HG02885 (cell line): ENCODE measurements around the gene SRRM3.
"Not testable (repeated sequence)": the region's sequence is repeated elsewhere in the genome, so short reads cannot be mapped to it uniquely, and the experiment has no call there.

ENCODE experiments used
- ATAC-seq: cut with Tn5 transposase; IDR thresholded peaks from one replicate; pipeline ENCODE4 v1.9.1; 2021; ENCODE audit warnings: mild to moderate bottlenecking; ENCODE audit not compliant: unreplicated experiment, poor library complexity

SRRM3 gene

DNA sequence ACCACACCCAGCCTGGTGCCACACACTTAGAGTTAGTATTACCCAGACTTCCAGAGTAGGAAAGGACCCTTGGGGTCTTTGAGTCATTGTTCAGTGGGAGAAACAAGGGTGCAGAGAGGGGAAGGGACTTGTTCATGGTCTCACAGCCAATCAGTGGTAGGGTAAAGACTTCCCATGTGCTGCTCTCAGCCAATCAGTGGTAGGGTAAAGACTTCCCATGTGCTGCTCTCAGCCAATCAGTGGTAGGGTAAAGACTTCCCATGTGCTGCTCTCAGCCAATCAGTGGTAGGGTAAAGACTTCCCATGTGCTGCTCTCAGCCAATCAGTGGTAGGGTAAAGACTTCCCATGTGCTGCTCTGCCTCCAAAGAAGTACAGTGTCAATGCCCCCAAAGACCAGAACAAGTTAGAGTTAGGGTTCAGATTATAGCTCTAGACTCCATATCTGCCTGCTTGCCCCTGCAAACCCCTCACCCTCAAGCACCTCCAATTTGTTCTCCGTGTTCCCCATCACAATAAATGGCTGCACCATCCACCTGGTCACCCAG is 25.3 kb downstream of the SRRM3 start:
- not testable (repeated sequence) for ATAC-seq

DNA sequence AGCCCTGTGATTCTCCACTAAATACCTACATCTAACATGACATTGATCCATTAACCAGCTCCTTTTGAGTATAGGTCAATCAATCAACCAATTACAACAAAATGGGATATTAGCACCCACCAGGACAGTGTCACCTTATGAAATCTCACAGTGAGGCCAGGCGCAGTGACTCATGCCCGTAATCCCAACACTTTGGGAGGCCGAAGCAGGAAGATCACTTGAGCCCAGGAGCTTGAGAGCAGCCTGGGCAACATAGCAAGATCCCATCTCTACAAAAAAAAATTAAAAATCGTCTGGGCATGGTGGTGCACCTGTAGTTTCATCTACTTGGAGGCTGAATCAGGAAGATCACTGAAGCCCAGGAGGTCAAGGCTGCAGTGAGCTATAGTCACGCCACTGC is 28.5 kb downstream of the SRRM3 start:
- no peak for ATAC-seq

DNA sequence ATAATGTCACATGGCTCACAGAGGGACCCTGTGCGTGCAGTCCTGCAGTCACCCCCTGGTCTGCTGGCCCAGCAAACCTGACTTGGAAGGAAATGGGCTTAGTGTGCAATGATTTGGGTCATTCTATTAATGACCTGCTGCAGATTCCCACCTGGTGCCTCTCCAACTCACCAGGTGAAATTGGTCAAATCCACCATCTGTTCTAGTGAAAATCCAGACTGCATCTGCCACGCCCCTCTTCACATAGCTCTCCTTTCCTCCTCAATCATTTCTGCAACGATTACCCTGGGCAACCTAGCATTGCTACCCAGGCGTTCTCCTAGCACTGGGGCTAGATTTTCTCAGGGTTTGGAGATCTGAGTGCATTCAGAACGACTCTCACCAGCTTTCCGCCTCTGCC is 29.4 kb downstream of the SRRM3 start:
- ATAC-seq = no peak

DNA sequence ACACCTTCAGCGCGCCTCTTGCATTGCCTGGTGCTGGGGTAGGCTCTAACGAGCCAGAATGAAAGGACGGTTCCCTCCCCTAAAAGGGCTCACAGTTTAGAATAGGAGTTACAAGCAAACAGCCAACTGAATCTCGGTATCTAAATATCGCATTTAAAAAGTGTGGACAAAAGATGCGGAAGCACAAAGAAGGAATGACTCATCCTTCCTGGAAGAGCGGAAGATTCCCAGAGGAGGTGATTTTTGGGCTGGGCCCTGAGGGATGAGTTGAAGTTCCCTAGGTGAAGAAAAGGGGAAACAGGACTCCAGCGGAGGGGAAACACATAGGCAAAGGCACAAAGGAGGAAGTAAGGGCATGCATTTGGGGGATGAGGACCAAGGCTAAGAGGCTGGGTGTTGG is 29.9 kb downstream of the SRRM3 start:
- no peak for ATAC-seq

DNA sequence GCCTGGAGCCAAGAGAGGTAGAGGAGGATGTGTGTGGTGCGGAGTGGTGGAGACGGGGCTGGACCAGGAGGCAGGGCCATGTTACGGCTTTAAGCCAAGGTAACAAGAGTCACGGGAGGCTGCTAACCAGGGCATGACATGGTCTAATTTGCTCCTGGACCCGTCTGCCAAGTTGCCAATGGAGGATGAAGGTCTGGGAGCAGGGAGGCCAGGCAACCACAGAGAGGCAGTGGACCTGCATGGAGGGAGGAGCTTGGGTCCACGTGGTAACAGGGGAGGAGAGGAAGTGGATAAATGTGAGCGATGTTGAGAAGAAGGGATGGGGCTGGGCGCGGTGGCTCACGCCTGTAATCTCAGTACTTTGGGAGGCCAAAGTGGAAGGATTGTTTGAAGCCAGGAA is 31.0 kb downstream of the SRRM3 start:
- no peak for ATAC-seq

DNA sequence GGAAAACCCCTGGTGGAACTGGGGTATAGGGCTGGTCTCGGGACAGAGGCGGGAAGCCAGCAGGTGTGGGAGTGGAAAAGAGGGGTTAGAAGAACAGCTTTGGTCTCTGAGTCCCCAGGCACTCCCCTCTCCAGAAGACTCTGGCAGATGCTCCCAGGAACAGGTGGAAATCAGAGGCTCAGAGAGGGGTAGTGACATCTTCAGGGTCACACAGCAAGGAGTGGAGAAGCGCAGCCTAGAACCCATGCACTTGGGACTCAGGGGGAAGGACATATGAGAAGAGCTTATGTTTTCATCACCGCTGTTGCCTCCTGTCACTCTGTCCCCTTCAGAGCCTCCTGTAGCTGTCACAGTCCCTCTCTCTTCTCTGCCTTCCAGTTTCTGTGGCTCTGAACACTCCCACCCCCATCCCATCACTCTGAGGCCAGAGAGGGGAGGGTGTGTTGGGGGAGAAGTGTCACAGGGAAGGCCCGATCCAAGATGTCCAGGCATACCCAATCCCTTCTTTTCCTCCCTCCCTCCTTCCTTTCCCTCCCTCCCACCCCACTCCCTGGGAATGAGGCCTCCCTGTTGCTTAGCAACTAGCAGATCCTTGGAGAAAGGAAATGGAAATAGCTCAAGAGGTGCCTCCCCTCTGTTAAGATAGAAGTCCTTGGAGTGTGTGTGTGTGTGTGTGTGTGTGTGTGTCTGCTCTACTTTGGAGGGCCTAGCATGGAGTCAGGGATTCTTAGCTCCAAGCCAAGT is 32.0 kb downstream of the SRRM3 start:
- no peak for ATAC-seq

DNA sequence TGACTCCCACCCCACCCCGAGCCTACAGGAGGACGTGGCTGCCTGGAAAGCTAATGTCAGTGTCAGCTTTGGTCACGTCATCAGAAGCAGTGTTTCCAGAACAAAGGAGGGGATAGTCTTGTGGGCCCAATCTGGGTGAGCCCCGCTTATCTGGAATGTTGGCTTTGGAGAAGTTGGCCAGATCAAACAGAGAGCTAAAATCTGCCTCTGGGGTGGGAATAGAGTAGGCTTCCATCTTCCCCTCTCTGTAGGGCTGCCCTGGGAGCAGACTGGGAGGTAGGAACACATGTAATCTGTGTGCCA is 32.5 kb downstream of the SRRM3 start:
- ATAC-seq = no peak

DNA sequence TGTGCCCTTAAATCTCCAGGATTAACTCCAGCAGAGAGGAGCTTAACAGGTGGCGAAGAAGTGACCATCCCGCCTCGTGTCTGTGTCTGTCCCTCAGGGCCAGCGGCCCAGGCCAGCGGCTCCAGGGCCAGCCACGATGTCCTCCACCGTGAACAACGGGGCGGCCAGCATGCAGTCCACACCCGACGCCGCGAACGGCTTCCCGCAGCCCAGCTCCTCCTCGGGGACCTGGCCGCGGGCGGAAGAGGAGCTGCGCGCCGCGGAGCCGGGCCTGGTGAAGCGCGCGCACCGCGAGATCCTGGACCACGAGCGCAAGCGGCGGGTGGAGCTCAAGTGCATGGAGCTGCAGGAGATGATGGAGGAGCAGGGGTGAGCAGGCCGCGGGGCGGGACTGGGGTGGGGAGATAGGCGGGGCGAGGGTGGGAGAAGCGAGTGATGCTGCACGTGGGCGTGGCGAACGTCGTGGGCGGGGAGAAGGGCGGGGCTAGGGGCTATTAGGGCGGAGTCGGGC is 33.3 kb downstream of the SRRM3 start:
- ATAC-seq = peak; percentile 60

DNA sequence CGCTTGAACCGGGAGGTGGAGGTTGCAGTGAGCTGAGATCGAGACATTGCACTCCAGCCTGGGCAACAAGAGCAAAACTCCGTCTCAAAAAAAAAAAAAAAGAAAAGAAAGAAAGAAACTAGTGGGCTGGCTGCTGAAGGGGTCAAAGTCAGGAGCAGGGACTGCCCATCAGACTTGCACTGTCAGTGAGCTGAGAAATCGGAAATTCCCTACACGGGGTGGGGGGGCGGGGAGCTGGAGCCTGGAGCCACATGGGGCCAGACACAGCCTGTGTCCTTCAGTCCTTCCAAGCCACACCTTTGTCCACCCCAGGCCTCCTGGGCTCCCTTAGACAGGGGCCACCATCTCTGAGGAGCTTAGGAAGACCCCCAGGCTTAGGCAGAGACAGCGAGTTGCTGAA is 34.5 kb downstream of the SRRM3 start:
- ATAC-seq = no peak

DNA sequence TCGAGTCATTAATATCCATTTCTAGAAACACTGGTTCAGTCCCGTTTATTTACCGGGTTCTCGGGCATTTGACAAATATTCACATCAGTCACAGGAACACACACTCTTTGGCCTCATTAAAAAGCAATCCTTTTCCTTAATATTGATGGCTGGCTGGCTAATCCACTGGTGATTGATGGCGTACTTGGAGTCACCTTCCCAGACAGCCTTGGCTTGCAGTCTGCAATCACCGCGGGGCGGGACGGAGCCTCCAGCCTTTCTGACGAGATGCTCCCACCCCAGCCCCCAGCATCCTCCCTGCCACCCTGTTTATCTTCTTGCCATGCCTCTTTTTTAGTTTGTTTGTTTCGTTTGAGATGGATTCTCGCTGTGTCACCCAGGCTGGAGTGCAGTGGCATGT is 36.6 kb downstream of the SRRM3 start:
- ATAC-seq = no peak

DNA sequence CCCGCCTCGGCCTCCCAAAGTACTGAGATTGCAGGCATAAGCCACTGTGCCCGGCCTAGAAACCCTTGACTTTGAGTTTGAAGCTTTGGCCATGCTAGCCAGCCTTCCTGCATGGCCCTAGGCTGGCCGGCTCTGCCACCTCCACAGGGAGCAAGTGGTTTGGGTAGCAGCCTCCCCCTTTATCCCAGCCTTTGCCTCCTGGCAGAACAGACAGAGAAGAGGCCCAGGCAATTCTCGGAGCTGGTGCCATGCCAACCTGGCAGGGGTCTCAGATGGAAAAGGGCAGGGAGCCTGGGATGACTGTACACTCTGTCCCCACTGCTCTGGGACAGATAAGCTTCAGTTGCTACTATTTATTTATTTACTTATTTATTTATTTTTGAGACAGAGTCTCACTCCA is 39.4 kb downstream of the SRRM3 start:
- no peak for ATAC-seq

DNA sequence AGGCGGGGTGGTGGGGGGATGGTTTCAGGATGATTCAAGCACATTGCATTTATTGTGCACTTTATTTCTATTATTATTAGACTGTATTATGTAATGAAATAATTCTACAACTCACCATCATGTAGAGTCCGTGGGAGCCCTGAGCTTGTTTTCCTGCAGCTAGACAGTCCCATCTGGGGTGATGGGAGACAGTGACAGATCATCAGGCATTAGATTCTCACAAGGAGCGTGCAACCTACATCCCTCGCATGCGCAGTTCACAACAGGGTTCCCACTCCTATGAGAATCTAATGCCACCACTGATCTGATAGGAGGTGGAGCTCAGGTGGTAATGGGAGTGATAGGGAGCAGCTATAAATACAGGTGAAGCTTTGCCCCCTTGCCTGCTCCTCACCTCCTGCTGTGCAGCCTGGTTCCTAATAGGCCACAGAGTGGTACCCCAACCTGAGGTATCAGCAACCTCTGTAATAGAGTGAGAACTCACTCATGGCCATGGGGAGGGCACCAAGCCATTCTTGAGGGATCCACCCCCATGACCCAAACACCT is 40.9 kb downstream of the SRRM3 start:
- ATAC-seq = not testable (repeated sequence)

DNA sequence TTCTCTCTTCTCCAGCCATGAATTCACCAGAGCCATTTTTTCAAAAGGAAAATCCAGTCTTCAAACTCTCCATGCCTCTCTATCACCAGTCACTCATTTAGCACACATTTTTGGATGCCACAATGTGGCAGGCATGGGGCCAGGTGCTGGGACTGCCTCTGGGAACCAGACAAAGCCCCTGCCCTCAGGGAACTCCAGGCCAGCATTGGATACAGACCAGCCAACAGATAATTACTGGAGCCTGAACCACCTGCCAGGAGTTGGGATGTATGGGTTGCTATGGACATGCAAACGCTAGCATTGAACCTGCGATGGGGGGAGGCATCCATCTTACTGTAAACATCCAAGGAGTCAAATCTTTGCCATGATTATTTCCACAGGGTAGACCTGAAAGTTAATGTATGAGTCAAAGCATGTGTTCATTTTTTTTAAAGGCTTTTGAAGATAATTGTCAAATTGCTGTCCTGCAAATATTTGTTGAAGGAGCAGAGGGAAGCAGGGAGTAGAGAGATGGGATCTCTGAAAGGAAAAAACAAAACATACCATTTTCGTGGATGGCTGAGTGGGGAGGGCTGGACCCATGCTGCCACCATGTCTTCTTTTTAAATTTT is 43.2 kb downstream of the SRRM3 start:
- no peak for ATAC-seq

DNA sequence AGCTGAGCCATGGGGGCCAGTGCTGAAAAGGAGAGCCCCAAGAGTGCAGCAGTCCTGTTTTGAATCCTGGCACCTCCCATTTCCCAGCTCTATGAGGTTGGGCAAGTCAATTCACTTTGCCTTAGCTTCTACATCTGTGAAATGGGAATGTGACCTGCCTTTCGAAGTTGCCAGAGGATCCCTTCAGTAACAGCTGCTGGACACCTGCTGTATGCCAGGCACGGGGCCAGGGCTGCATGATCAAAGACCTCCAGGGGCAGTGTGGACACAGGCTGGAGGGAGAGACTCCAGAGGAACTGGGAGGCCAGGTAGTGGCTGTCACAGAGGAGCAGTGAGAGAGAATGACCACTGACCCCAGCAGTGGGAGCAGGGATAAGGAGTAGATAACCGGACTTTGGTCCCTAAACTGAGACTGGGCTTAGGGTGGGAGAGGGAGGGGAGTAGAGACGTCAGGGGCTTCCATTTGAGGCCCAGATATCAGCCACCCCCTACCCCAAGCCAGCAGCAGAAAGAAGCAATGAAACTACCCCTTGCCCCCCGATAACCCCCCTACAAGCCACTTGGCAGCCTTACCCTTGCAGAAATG is 45.2 kb downstream of the SRRM3 start:
- ATAC-seq = no peak

DNA sequence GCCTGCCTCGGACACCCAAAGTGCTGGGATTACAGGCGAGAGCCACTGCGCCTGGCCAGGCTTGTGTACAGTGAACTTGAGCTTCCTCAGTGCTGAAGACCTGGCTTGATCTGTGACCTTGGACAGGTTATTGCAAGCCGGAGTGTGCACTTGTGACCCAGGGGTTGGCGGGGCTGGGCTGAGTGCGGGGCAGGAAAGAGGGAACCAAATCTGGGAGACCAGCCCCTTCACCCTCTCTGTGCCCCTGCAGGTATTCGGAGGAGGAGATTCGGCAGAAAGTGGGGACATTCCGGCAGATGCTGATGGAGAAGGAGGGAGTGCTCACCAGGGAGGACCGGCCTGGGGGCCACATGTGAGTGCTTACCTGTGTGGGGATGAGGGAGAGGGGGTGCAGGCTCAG is 46.2 kb downstream of the SRRM3 start:
- no peak for ATAC-seq

DNA sequence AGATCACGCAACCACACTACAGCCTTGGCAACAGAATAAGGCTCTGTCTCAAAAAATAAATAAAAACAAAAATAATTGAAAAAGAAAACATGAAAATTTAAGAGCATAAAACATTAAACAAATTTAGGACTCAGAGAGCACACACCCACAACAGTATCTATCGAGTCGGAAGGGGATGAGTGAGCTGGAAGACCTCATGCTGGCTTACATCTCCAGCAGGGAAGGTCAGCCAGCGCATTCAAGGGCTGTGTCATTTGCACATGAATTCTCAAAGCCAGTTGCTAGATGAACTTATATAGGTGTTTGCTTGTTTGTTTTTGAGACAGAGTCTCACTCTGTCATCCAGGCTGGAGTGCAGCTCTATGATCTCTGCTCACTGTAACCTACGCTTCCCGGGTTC is 50.3 kb downstream of the SRRM3 start:
- no peak for ATAC-seq

DNA sequence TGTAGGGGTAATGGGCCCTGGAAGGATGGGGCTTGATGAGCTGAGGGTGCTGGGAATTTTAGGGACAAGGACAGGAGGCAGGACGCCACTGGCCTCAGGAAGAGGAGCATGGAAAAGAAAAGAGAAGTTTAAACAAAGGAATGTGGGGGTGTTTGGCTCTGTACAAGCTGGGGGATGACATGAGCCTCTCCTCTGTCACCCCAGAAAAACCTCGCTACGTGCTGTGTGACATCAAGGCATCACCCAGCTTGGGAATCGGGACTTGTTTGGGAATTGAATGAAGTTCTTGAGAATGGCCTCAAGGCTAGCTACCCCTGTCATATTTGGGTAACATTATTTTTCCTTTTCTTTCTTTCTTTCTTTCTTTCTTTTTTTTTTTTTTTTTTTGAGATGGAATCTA is 53.1 kb downstream of the SRRM3 start:
- no peak for ATAC-seq

DNA sequence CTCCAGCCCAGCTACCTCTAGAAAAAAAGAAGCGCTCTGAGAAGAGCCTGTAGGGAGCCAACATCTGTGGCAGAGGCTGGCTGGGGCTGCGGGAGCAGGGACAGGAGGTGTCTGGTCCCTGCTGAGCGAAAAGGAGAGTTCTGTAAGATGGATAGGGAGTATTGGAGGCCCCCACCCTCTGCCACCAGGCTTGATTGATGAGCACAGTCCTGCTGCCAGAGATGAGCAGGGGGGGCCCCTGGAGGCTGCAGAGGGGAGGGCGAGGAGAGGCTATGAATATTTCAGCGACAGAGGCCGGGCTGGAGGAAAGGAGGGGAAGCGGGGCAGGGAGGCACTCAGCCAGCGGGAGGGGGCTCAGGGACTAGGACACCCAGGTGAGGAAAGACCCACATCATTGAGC is 56.3 kb downstream of the SRRM3 start:
- no peak for ATAC-seq

DNA sequence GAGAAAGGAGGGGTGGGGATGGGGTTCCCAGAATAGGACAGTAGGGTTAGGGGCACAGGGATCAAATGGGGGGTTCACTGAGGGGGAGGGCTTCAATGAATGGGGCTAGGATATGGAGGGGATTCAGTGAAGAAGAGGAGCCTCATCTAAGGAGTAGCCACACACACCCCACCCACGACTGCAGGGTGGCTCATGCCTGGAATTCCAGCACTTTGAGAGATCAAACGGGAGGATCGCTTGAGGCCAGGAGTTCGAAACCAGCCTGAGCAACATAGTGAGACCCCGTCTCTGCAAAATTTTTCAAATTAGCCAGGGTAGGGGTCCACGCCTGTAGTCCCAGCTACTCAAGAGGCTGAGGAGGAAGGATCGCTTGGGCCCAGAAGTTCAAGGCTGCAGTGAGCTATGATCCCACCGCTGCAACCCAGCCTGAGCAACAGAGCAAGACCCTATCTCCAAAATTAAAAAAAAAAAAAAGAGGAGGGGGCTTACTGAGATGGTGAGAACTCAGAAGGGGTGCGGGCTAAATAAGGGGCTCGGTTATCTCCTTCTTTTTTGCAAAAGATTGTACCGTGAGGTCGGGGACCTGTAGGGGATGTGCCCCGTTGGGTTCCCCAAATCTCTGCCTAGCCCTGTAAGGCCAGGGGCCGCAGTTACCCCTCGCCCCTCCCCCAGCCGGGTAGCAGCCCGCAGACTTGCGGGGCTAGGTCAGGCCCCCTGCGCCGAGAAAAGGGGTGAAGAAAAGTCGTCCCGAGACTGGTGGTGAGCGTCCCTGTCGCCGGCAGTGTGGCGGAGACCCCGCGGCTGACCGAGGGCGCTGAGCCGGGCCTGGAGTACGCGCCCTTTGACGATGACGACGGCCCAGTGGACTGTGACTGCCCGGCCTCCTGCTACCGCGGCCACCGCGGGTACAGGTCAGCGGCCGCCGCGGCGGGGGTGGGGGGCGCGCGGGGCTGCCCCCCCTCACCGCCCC is 57.7 kb downstream of the SRRM3 start:
- no peak for ATAC-seq

DNA sequence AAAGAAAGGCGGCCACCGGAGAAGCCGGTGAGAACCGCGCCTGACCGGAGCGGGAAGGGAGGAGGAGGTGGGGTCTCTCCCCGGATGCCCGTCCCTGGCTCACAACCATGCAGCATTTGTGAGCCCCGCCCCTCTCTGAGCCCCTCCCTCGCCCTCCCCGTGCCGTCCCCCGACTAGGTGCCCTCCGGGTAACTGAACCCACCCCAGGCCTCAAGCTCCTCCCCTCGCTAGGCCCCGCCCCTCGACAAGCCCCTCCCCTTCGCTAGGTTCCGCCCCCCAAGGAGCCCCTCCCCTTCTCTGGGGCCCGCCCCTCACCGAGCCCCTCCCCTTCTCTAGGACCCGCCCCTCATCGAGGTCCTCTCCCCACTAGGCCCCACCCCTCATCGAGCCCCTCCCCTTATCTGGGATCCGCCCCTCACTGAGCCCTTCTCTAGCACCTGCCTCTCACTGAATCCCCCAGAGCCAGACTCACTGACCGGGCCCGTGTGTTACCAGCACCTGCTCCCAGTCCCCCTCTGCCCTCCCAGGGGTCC is 58.5 kb downstream of the SRRM3 start:
- ATAC-seq = no peak
